HG02571 (cell line): ENCODE data around the gene MYL1.

Experiments
- ATAC-seq: cut with Tn5 transposase; IDR thresholded peaks from one replicate; pipeline ENCODE4 v1.9.1; 2021; ENCODE audit warnings: mild to moderate bottlenecking, moderate library complexity; ENCODE audit not compliant: unreplicated experiment

Gene MYL1

DNA sequence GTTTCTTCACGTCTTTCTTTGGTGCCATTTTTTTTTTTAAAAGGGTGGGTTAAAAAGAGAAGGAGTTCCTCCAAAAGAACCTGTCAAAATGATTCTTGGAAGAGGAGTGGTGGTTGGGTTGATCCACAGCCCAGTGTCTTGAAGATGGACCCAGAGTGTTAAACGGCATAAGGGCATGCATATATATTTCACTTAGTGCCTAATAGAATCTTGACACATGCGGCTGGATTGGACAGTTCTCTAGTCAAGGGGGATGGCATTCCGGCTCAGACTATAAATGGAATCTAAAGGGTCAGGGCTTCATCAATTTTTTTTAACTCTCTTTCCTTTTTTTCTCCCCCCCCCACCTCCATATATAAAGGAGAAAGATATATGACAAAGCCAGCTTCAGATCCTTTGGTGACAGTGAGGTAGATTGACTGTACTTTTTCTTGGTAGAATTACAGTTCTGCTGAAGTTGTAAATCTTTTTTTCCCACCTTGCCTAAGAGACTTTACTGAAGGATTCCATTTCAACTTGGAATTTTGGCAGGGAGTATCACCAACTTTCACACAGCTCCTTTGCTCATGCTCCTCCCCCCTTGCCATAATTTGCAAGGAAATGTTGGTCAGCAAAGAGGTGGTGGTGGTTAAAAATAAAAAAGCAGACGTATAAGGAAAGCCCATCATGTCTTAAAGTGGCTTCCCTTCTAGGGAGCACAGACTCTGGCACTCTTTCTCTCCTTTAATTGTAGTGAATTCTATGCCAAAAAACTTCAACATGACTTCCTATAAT lies at the start of gene MYL1:
Gene MYL1 (minus strand): TSS at position 160 of the 774 bp plus-strand sequence. CDS start 132 bp downstream, at position 28.
- no peak for ATAC-seq

DNA sequence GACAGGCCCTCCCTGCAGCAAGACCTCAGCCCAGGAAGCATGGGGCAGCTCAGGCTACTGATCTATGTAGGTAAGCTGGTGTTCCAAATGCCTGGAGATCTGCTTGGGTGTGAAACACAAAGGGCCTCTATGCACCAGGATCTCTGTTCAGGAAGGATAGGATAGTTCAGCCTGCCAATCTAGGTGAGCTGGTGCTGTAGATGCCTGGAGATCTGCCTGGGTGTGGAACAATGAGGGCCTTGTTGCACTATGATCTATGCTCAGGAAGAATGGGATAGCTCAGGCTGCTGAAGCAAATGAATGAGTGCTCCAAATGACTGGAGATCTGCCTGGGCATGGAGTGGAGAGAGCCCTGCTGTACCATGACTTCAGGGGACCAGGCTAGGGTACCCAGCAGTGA lies 48.9 kb upstream of the MYL1 start:
- ATAC-seq: no peak

DNA sequence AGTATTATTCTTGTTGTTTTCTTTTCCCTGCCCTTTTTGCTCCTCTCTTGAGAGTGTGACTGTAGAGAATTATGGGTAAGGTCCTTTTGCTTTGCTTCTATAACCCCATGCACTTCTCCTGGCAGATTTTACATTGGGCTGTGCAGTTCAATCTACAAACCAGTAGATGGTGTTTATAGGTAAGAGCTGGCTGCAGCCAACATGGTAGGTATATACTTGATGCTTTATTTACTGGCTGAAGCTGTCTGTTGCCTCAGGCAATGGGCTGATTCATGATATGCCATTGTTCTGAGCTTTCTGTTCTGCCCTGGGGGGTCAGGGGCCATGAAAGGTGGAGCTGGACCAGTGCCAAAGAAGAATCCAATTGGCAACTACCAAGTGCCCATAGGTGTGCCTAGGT lies 48.3 kb upstream of the MYL1 start:
- ATAC-seq: no peak

DNA sequence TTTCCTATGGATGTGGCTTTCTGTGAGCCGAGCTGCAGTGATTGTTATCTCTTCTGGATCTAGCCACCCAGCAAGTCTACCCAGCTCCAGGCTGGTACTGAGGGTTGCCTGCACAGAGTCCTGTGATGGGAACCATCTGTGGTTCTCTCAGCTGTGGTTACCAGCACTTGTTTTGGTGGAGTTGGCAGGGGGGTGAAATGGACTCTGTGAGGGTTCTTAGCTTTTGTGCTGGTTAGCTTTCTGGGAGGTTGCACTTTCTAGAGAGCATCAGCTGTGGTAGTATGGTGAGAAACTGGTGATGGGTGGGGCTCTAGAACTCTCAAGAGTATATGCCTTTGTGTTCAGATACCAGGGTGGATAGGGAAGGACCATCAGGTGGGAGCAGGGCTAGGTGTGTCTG lies 45.4 kb upstream of the MYL1 start:
- no peak for ATAC-seq

DNA sequence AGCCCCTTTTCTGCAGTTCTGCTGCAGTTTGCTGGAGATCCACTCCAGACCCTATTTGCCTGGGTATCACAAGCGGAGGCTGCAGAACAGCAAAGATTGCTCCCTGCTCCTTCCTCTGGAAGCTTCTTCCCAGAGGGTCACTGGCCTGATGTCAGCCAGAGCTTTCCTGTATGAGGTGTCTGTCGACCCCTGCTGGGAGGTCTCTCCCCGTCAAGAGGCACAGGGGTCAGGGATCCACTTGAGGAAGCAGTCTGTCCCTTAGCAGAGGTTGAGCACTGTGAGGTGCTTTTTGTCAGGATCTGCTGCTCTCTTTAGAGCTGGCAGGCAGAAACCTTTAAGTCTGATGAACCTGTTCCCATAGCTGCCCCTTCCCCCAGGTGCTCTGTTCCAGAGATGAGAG lies 42.0 kb upstream of the MYL1 start:
- no peak for ATAC-seq

DNA sequence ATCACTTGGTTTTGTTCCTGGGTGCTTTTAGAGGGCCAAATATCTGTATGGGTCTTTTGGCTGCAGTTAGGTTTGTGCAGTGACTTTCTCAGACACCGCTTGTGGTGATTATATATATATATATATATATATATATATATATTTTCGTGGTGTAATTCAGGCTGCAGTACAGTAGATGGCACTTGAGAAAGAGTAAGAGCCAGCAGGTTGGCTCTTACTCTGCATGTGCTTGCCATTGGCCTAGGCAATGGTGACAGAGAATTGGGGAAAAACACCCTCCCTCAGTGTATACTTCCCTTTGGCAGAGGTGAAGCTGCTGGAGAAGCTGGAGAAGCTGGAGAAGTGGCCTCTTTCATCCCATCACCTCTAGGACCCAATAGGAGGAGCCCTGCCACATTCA lies 22.2 kb upstream of the MYL1 start:
- ATAC-seq: no peak

DNA sequence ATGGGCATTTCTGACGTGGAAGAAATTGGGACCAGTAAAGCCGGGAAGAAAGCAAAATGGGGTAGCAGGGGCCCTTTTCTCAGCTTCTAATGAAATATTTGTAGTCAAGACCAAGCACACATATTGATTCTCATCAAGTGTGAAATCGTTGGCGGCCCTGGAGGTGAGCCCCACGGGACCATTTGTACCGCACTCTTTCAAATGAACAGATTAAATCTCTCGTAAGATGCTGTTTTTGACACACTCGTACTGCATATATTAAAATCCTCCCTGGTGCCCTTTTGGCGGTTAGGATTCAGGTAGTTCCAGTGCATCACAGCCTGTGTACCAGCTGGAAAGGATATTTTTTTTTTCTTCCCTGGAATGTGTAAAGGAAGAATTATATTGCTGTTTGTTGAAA lies 9.9 kb upstream of the MYL1 start:
- no peak for ATAC-seq

DNA sequence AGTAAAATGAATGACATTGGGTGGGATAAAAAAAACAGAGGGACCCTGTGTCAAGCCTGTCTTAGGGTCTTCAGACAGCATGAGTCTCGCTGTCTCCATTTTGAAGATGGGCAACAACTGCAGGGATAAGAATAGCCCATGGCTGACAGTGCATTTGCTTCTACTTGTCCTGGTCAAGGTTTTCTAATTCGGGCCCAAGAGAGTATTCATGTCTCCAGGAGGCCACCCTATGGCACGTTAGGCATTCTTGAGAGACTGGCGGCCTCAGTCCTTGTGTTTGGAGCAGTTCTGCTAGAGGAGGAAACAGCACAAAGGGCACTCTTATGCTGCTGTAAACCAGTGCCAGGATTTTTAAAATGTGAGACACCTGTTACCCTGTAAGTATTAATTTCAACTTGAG lies 9.5 kb upstream of the MYL1 start:
- no peak for ATAC-seq

DNA sequence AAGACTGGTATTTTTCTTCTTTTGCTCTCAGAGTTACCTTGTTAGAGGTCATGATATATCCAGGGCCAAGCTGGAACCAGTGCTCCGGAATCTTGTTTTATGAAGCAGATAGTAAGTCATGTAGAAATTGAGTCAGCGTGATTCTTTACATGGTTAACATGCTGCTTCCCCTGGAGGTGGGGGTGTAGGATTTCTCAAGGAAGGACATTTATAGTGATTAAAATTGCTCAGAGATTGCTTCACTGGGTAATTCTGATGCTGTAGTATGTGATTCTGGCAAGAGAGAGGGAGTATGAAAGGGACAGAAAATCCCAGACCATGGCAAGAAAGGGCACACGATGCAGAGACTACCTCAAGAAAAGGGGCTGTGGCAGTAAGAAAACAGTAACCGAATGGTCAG lies 8.0 kb upstream of the MYL1 start:
- ATAC-seq: no peak

DNA sequence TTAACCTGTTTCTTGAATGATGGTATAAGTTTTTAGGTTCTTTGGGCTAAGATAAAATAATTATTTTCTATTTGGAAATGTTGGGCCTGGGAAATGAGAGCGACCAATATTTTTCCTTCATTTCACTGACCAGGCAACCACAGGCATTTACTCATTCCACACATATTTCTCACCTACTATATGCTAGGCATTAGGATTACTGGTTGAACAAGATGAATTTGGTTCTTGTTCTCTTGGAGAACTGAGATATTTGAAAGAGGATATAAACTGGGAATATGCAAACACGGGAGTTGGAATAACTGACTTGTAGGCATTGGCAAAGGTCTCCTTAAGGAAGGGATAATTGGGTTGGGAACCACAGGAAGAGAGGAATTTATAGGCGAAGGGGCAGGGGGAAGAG lies 3.9 kb upstream of the MYL1 start:
- no peak for ATAC-seq

DNA sequence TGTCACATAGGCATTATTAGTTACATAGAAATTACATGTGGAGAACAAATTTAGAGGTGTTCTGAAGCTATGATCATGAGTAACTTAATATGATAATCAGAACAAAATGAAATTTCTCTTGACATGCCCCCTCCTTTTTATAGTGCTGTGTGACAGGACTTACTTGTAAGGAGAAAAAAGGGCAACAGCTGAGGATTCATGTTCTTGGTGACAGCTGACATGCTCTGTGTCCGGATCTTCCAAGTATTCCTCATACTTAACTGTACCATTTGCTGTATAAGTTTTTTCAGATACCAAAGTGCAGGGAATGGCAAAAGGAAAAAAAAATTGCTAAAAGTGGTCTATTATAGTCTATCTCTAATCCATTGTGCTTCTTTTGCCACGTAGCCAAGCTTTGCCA lies 3.5 kb upstream of the MYL1 start:
- ATAC-seq: no peak

DNA sequence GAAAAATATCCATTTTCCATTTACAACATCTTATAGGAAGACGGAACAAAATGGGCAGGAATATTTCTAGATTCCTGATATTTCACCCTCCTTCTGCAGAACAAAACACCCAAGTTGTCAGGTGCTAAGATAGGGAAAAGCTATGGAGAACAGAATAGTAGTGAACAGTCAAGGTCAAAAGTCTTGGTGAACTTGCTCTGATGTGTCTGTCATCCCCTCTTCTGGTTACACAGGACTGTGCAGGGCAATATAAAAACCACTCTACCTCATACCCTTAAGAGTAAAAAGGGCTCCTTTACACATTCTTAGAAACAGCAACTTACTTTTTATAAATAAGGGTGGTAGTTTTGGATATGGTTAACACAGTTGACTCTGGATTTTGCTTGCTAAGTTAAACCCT lies 4.4 kb downstream of the MYL1 start:
- no peak for ATAC-seq

DNA sequence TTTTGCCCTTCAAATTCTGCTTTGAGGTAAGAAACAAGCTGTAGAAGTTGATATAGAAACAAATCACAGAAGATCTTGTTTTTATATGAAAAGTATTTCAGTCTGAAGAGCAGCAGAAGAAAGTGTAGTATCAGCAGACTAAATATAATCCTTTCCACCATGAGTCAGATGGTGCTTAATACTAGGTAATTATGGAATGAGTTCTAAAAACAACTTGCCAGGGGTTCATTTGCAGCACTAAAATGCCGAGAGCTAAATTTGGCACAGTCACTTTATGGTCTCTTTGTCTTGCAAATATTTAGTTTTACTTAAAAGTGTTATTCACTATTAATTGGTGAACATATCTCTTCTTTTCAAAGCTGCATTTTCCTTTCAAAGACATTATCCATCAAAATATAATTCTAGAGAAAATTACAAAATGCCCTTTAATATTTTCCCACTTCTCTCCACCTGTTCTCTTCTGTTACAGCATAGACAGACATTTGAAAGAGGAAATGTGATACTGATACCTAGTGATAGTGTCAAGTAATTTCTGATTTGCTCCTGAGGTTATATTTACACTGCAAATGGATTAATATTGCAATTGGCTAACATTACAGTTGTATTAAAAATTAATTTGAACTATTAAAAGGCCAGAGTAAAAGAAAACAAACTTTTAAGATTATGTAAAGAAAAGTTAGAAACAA lies 5.3 kb downstream of the MYL1 start:
- ATAC-seq: no peak

DNA sequence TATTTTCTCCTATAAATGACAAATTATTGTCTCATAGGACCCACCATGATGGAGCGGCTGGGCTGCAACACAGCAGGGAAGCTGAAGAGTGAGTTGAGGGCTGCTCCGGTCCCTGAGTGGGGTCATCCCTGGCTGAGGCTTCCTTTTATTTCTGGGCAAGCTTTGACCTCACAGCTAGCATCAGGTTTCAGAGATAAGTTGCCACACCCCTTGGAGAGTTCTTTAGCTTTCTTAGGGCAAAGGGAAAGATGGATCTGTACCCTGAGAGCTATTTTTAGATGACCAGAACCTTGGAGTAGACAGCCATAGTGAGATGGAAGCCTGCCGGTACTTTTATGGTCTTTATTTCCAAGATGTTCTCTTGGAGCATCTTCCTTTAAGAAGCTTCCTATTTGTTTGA lies 11.5 kb downstream of the MYL1 start:
- ATAC-seq: no peak

DNA sequence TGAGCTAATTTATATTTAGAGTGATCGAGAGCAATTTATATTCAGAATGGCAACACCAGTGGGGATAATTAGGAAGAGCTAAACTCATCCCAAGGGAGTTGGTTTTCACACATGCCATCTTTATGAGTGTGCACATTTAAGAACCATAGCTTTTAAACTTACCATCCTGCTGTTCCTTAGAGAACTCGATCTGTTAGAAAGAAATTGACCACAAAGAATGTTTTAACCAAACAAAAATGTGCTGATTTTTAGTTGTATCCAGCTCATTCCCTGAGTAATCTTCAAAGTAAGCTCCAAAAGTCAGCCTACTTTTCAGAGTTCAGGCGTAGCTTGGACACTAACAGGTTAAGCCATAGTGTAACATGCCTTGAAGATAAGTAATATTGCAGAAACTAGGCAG lies 12.6 kb downstream of the MYL1 start:
- ATAC-seq: no peak

DNA sequence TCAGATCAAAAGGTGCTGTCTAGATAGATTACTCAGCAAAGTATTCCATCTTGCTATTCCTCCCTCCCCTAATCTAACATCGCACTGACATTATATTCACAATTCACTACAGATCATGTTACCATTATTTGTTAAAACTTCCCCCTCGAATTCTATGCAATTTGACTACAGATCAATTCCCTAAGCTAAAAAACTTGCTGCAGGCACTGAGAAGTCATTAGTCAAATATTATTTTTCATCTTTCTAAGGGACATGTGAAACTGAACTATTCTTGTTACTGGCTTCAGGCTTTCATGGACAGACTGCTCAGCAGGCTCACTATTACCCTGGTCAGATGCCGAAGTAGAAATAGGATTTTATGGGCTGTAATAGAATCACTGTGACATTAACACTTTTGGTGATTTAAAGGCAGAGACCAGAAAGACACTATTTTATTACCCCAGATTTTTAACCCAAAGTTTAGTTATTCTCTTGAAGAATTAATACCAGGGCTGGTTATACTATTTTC lies 15.1 kb downstream of the MYL1 start:
- ATAC-seq: no peak

DNA sequence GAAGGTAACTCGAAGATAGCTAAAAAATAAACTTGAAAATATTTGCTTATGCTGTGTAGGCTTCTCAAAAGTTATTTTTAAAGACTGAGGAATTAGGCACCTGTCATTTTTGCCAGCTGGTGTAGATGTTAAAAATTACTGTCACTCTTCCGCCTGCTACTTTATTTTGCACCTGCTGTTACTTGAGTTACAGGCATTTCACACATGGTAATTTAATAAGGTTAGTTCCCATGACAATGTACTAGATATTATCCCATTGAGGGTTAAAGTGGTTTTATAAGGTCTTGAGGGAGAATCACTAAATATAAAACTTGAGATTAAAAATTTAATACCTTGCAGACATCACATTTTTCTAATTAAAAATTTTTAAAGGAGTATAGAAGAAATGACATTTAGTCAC lies 26.6 kb downstream of the MYL1 start:
- ATAC-seq: no peak

DNA sequence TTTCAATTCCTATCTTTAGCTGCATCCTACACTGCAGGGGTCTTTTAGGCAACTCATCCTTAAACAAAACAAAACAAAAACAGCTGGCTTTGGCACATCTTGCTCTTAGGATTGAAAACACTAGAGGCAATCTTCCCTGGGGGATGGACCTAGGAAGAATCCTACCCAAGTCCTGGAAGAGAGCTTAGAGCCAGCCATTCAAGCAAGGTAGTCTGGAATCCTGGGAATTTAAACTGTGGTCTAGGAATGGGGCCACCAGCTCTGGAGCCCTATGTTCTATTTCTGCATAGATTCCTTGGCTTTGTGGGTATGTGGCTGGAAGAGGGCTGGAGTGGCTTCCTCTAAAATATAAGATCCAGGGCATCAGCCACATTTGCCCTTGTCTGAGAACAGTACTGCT lies 27.7 kb downstream of the MYL1 start:
- no peak for ATAC-seq

DNA sequence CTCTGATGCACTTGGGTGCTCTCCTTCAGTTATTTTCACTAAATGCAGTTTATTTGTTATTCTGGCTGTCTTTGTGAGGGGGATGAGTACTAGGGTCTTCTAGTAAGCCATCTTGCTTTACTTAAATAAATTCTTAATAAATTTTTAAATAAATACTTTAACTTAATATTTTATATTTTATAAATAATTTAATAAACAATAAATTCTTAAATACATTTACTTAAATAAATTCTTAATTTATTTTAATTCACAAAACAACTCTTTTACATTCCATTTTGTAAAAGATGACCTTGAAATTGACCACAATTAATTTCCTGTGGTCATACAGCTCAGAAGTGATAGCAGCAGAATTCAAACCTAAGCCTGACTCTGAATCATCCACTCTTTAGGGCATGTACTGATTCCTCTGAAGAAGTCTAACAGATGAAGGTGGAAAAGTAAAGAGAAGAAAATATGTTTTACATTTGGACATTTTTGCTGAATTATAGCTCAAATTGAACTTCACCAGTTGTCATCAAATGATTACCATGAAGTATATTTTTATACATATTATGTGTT lies 28.8 kb downstream of the MYL1 start:
- ATAC-seq: no peak

DNA sequence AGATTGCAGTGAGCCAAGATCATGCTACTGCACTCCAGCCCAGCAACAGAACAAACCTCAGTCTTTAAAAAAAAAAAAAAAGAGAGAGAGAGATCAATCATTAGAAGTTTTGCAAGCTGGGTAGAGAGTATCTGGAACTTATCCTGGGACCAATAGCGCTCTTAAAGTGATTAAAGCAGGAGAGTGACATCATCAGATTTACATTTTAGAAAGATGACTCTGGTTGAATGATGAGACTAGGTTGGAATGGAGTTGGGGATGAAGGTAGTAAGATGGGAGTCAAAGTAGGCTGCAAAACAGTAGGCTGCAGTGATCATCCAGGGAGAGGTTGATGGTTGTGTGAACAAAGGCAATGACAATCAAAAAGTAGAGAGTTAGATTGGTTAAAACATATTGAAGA lies 37.8 kb downstream of the MYL1 start:
- no peak for ATAC-seq

DNA sequence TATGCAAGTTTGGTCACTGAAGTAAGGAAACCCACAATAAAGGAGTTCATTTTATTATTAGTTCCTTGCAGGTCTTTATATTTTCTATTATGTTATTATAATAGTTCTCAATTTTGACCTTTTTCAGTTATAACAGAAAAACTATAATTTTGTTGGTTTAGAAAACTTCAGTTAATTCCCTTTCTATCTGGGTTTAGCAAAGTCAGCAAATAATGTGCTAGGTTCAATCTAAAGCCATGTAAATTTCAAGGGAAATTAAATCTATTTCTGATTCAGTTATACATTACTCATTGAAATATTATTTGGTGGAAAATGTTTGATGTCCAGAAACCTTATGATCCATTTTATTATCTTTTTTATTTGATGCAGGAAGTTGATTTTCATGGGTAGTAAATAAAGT lies 43.7 kb downstream of the MYL1 start:
- ATAC-seq: no peak

DNA sequence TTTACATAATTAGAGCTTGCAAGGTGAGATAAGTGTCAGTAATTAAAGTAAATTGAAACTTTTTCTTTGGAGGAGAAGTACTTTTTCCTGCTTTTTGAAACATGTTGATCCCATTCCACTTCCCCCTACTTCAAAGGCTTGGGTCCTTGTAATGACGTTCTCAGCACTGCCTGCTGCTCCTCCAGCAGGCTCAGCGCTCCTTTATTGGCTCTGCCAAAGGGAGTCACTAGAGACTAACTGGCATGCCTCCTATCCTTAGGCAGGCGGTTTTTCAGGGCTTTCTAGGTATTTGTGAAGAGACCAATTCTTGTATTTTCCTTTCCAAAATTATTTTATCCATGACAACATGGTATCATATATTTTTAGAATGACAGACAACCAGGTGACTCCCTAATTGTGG lies 45.8 kb downstream of the MYL1 start:
- no peak for ATAC-seq
